H1 (cell line): ENCODE results near the gene FKBP5. TPM values are rescaled to one million over a fixed set of nuclear protein-coding genes. Genes with fewer than 3 reads are reported as not detected.

ENCODE experiments used
- CTCF ChIA-PET: fragments of 300-600 bp; sonication (Branson Sonifier 250); formaldehyde crosslinking; loops from one replicate; lab custom pipeline; 2021; ENCODE audit not compliant: partially characterized antibody; lab: Charles Lee
- POLR2A ChIA-PET: fragments of 300-600 bp; sonication (Branson Sonifier 250); formaldehyde crosslinking; loops from one replicate; lab custom pipeline; 2021; ENCODE audit warnings: inconsistent platforms; ENCODE audit not compliant: partially characterized antibody; lab: Charles Lee
- DNase-seq, 2 experiments: peaks; one replicate each; pipeline versions ENCODE4 v3.0.0 to v3.0.0-alpha.2; 2010 to 2022; ENCODE audit warnings: low spot score in 2 of 2, low read depth in 1 of 2, mixed read lengths in 1 of 2
- FAIRE-seq: peaks from 2 replicates; lab custom pipeline; 2011; peaks lifted over from hg19 to GRCh38; lab: Jason Lieb, UNC
- H2AFZ ChIP-seq: 2 replicates; pipeline ENCODE4 v1.8.1; 2012; ENCODE audit warnings: low read length, inconsistent platforms
- H2AK5ac ChIP-seq: 2 replicates; pipeline ENCODE4 v1.6.1; 2013; ENCODE audit warnings: low read depth, low read length
- H2BK120ac ChIP-seq: replicated peaks from 2 replicates; pipeline ENCODE3; 2013; ENCODE audit warnings: low read depth, low read length, inconsistent platforms
- H2BK12ac ChIP-seq: 2 replicates; pipeline ENCODE4 v1.6.1; 2013; ENCODE audit warnings: low read depth, low read length
- H2BK15ac ChIP-seq: 2 replicates; pipeline ENCODE4 v1.6.1; 2013; ENCODE audit warnings: low read length
- H2BK20ac ChIP-seq: 2 replicates; pipeline ENCODE4 v1.6.1; 2013; ENCODE audit warnings: low read length
- H2BK5ac ChIP-seq: 2 replicates; pipeline ENCODE4 v1.6.1; 2013; ENCODE audit warnings: low read depth, low read length
- H3K14ac ChIP-seq: 2 replicates; pipeline ENCODE4 v1.6.1; 2013; ENCODE audit warnings: inconsistent platforms; ENCODE audit not compliant: insufficient read length
- H3K18ac ChIP-seq: 2 replicates; pipeline ENCODE4 v1.6.1; 2013; ENCODE audit warnings: low read length; ENCODE audit errors: extremely low read depth
- H3K23ac ChIP-seq: 2 replicates; pipeline ENCODE4 v1.6.1; 2013; ENCODE audit warnings: inconsistent platforms; ENCODE audit not compliant: insufficient read length
- H3K23me2 ChIP-seq: 2 replicates; pipeline ENCODE4 v1.6.1; 2013; ENCODE audit warnings: low read depth, low read length
- H3K27ac ChIP-seq: 2 replicates; pipeline ENCODE4 v1.6.1; 2011; ENCODE audit warnings: low read depth, low read length, inconsistent platforms
- H3K27me3 ChIP-seq, 4 experiments: replicated peaks in 1 of 4; 1 replicate in 1 of 4; 2 replicates in 3 of 4; pipeline versions ENCODE4 v1.6.1 to v1.8.1; 2011 to 2013; ENCODE audit warnings: low read length in 3 of 4, mild to moderate bottlenecking in 3 of 4, inconsistent platforms in 2 of 4, mixed read lengths in 2 of 4, moderate library complexity in 1 of 4; ENCODE audit not compliant: control insufficient read depth in 3 of 4, insufficient read depth in 3 of 4; ENCODE audit errors: extremely low read depth in 1 of 4
- H3K36me3 ChIP-seq, 4 experiments: 2 replicates each; pipeline versions ENCODE4 v1.6.1 to v1.8.1; 2011 to 2013; ENCODE audit warnings: mild to moderate bottlenecking in 4 of 4, low read length in 3 of 4, moderate library complexity in 2 of 4, control low read depth in 1 of 4, inconsistent platforms in 1 of 4; ENCODE audit not compliant: insufficient read depth in 4 of 4, control insufficient read depth in 2 of 4
- H3K4ac ChIP-seq: replicated peaks from 2 replicates; pipeline ENCODE3; 2013; ENCODE audit warnings: low read length, low read depth, mixed read lengths, inconsistent platforms; ENCODE audit not compliant: insufficient read length
- H3K4me1 ChIP-seq, 4 experiments: replicated peaks in 1 of 4; 1 replicate in 1 of 4; 2 replicates in 3 of 4; pipeline versions ENCODE4 v1.6.1 to v1.8.1; 2011 to 2013; ENCODE audit warnings: low read length in 3 of 4, inconsistent platforms in 2 of 4, mixed read lengths in 1 of 4; ENCODE audit not compliant: insufficient read depth in 4 of 4, control insufficient read depth in 3 of 4
- H3K4me2 ChIP-seq, 2 experiments: 2 replicates each; pipeline versions ENCODE4 v1.6.1 to v1.8.1; 2011 to 2013; ENCODE audit warnings: low read depth in 2 of 2, low read length in 2 of 2, control low read depth in 1 of 2, inconsistent platforms in 1 of 2, mild to moderate bottlenecking in 1 of 2; ENCODE audit not compliant: insufficient read depth in 1 of 2
- H3K4me3 ChIP-seq, 4 experiments: fragments of 200-600, 300-600 bp in 1 of 4; sonication (generic), shearing (Covaris generic), sonication (Bioruptor Twin) in 1 of 4; 2 replicates each; pipeline versions ENCODE4 v1.5.1 to v1.8.1; 2011 to 2016; ENCODE audit warnings: low read length in 4 of 4, low read depth in 3 of 4, control low read depth in 2 of 4, inconsistent platforms in 2 of 4, mild to moderate bottlenecking in 2 of 4, mixed read lengths in 1 of 4, moderate library complexity in 1 of 4; ENCODE audit not compliant: insufficient read depth in 2 of 4; ENCODE audit errors: extremely low read depth in 1 of 4
- H3K56ac ChIP-seq: replicated peaks from 2 replicates; pipeline ENCODE3; 2013; ENCODE audit warnings: low read depth, mild to moderate bottlenecking, mixed read lengths, low read length, inconsistent platforms; ENCODE audit not compliant: insufficient read length
- H3K79me1 ChIP-seq: 2 replicates; pipeline ENCODE4 v1.6.1; 2013; ENCODE audit warnings: low read depth, low read length, control low read depth
- H3K79me2 ChIP-seq, 2 experiments: 2 replicates each; pipeline versions ENCODE4 v1.6.1 to v1.8.1; 2012 to 2013; ENCODE audit warnings: low read length in 2 of 2, mild to moderate bottlenecking in 2 of 2, inconsistent platforms in 1 of 2; ENCODE audit not compliant: insufficient read depth in 2 of 2, control insufficient read depth in 1 of 2
- H3K9ac ChIP-seq, 4 experiments: replicated peaks in 1 of 4; 1 replicate in 1 of 4; 2 replicates in 3 of 4; pipeline versions ENCODE4 v1.6.1 to v1.8.1; 2011 to 2013; ENCODE audit warnings: low read depth in 3 of 4, low read length in 3 of 4, control low read depth in 2 of 4, mild to moderate bottlenecking in 2 of 4, moderate library complexity in 2 of 4, inconsistent platforms in 1 of 4; ENCODE audit errors: extremely low read depth in 1 of 4
- H3K9me3 ChIP-seq, 2 experiments: 2 replicates each; pipeline versions ENCODE4 v1.6.1 to v1.8.1; 2012 to 2013; ENCODE audit warnings: mild to moderate bottlenecking in 2 of 2, moderate library complexity in 2 of 2, control low read depth in 1 of 2, inconsistent platforms in 1 of 2, low read depth in 1 of 2, low read length in 1 of 2, mixed read lengths in 1 of 2; ENCODE audit not compliant: insufficient read depth in 2 of 2
- H4K20me1 ChIP-seq, 2 experiments: replicated peaks in 1 of 2; 2 replicates each; pipeline versions ENCODE3 to v1.8.1; 2011 to 2013; ENCODE audit warnings: inconsistent platforms in 2 of 2, low read length in 2 of 2, mild to moderate bottlenecking in 1 of 2; ENCODE audit not compliant: insufficient read depth in 2 of 2, control insufficient read depth in 1 of 2
- H4K5ac ChIP-seq: 2 replicates; pipeline ENCODE4 v1.6.1; 2013; ENCODE audit warnings: low read length, low read depth, mixed read lengths, inconsistent platforms; ENCODE audit not compliant: insufficient read length
- H4K8ac ChIP-seq: 2 replicates; pipeline ENCODE4 v1.8.0; 2013; ENCODE audit warnings: mild to moderate bottlenecking, moderate library complexity, low read length, inconsistent platforms; ENCODE audit not compliant: insufficient read depth; ENCODE audit errors: extremely low read depth
- H4K91ac ChIP-seq: replicated peaks from 2 replicates; pipeline ENCODE3; 2013; ENCODE audit warnings: low read length, mixed read lengths, inconsistent platforms; ENCODE audit not compliant: insufficient read length
- FOSL1 ChIP-seq: IDR thresholded peaks from 2 replicates; pipeline ENCODE4 v1.6.1; 2011; ENCODE audit warnings: mild to moderate bottlenecking, low read depth, low read length, moderate library complexity; ENCODE audit not compliant: insufficient read depth
- YY1 ChIP-seq: IDR thresholded peaks from 2 replicates; pipeline ENCODE4 v1.6.1; 2011; ENCODE audit warnings: low read depth, mild to moderate bottlenecking, low read length
- polyA plus RNA-seq, 7 experiments: library from polyadenylated mRNA; depleted of rRNA in 3 of 7; stranded (reverse) in 5 of 7; unstranded in 2 of 7; fragments of >200 nt in 5 of 7; fragments of 200-250 nt in 2 of 7; gene quantifications; 1 replicate in 5 of 7; 2 replicates in 1 of 7; 4 replicates in 1 of 7; pipeline versions ENCODE4 v1.2.1 to v1.2.3, GENCODE V29; 2011 to 2013; ENCODE audit warnings: missing spikeins in 2 of 7, mixed read lengths in 2 of 7
- total RNA-seq: library from RNA; stranded (reverse); fragmentation: NEBNext Ultra II Directional; extraction: Animal tissue kit (Norgen Biotek cat#: 25700); gene quantifications from 2 replicates; pipeline ENCODE4 v1.2.1, GENCODE V29; 2021

The FKBP5 gene
- total and polyA plus RNA-seq, 2 of the 8 experiments (the other 6 are each of a cell fraction or from before 2014, with no cell fraction given): 14.3 to 40.4 TPM

DNA sequence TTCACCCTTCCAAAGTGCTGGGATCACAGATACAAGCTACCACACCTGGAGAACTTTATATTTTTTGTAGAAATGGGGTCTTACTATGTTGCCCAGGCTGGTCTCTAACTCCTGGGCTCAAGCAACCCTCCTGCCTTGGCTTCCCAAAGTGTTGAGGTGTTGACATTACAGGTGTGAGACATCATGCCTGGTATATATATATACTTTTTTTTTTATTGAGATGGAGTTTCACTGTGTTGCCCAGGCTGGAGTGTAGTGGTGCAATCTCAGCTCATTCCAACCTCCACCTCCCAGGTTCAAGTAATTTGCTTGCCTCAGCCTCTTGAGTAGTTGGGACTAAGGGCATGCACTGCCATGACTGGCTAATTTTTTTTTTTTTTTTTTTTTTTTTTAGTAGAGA is 5.4 kb downstream of the FKBP5 start:
- H2BK5ac ChIP-seq: no peak overlapping the region
- no peak overlapping the region for H4K91ac ChIP-seq
- H4K8ac ChIP-seq: no peak overlapping the region
- H3K23me2 ChIP-seq: peaks cover 7% of the 10 kb centered on the region
- H3K27ac ChIP-seq: no peak overlapping the region
- peaks cover 0 to 4% of the 10 kb centered on the region in 2 experiments for H4K20me1 ChIP-seq
- FAIRE-seq (no peak), DNase-seq (no peak)
- no peak overlapping the region for H3K14ac ChIP-seq
- no peaks in the 10 kb centered on the region for H3K9me3 ChIP-seq
- no peak overlapping the region for H3K56ac ChIP-seq
- no peak overlapping the region for H3K4me2 ChIP-seq
- no peak overlapping the region for H3K9ac ChIP-seq
- H3K4me1 ChIP-seq: peaks cover 0 to 3% (median 0%) of the 10 kb centered on the region in 4 experiments; a peak in 1 of 7 replicates
- no peak overlapping the region for H2AFZ ChIP-seq
- no peak overlapping the region for H2AK5ac ChIP-seq
- TF ChIP-seq YY1 (no peak), FOSL1 (no peak)
- TF ChIP-seq, all 59 proteins: peak for 0
- Histone ChIP-seq H3K18ac (no peak overlapping the region), H2BK20ac (no peak overlapping the region), H3K79me1 (no peaks in the 10 kb centered on the region), H2BK12ac (no peak overlapping the region), H3K36me3 (no peaks in the 10 kb centered on the region; a peak in 1 of 8 replicates), H2BK15ac (no peak overlapping the region), H3K27me3 (no peaks in the 10 kb centered on the region), H3K23ac (no peak overlapping the region), H3K79me2 (peaks cover 0 to 79% of the 10 kb centered on the region in 2 experiments; a peak in 2 of 4 replicates), H3K4ac (no peak overlapping the region), H4K5ac (no peak overlapping the region), H2BK120ac (no peak overlapping the region), H3K4me3 (no peak overlapping the region)
- ChIA-PET POLR2A (no interaction called here), CTCF (interaction anchor here (0.6 to 3.1 kb wide), 11 partner anchors 9 to 970 kb away, joined by 3 to 12 read pairs (median 4); partner anchors contain the start of gene ARMC12)
